ENCODE measurements around the gene VCP. TPM values are rescaled to one million over a fixed set of nuclear protein-coding genes. Genes with fewer than 3 reads are reported as not detected.
A peak's percentile ranks its signal among the peaks of the same experiment; 100 is the strongest.

VCP gene
- total RNA-seq (178 and 201 TPM in 2 replicates), polyA plus RNA-seq (93.0 and 118 TPM in 2 replicates), polyA minus RNA-seq (297 and 320 TPM in 2 replicates)
- 177 TPM for total RNA-seq (2013)

DNA sequence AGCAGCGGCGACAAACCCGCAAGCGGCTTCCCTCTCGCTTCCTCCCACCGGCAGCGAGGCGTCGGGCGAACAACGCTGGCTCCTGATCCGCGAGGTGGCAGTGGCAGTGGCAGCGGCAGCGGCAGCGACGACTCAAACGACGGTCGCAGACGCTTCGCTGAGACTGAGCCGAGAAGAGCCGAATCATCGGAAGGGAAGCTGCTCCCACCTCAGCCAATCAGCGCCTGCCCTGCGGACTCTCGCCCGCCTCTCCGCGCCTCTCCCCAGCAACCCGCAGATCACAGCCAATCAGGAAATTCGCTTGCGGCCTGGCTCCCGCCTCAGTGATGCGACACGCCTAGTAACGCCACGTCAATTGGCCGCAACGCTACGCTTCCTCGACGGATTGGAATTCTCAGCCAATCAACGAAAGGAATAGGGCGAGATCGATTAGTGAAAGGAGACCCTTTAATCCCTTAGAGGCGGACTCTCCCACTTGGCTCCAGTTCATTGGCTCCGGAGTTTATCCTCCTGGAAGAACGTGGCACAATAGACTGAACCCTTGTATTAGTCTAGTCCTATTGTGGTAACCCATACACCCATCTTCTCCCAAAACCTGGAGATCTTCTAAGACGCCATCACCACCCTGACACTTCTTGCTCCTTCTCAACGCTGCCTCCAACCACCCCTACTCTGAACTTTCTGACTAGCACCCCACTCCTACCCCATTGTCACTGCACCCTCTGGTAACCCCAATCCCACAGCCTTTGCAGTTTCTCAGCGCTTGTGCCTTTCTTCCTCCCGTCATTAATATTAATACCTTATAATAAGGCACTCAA, at the start of gene VCP:
Gene VCP, minus strand, starts transcription at position 165 of the 818 bp plus-strand sequence. CDS start 272 bp downstream, outside the sequence.
- ChIA-PET CTCF (interaction anchor here (0.6 to 4.1 kb wide), 8 partner anchors 7 to 624 kb away, joined by 3 to 20 read pairs (median 6); partner anchors contain the start of genes FANCG and PIGO), POLR2A (interaction anchor here (0.7 to 2.3 kb wide), 10 partner anchors 8 to 547 kb away, joined by 3 to 14 read pairs (median 4); partner anchors contain the start of genes ATOSB, DNAJB5, FANCG and PIGO)
- ATAC-seq (ENCODE audit: low read depth) (peak; percentile 85), DNase-seq (peak; percentile 98)
- Histone ChIP-seq H3K36me3 (replicated peaks in 1 of 2; ENCODE audit: control extremely low read depth in 1 of 2, control insufficient read depth in 1 of 2, extremely low read depth in 1 of 2, insufficient read depth in 2 of 2, low read length in 1 of 2) (peaks cover 1 to 36% of the 10 kb centered on the region in 2 experiments), H2AFZ (ENCODE audit: insufficient read depth, low read depth, low read length, poor library complexity, severe bottlenecking) (peak within 1 kb of the TSS; percentile 78), H3K27ac (ENCODE audit: low read length in 2 of 2) (peak within 1 kb of the TSS; percentile 84 to 97), H4K20me1 (ENCODE audit: control insufficient read depth, insufficient read depth, low read length, poor library complexity, severe bottlenecking) (peaks cover 47% of the 10 kb centered on the region), H3K79me2 (ENCODE audit: control insufficient read depth, insufficient read depth, low read length) (peaks cover 72% of the 10 kb centered on the region), H3K4me2 (replicated peaks; ENCODE audit: low read depth, low read length, poor library complexity, severe bottlenecking) (peak within 1 kb of the TSS; percentile 87), H3K4me3 (ENCODE audit: control extremely low read depth in 1 of 5, extremely low read depth in 1 of 5, insufficient read depth in 1 of 5, low read depth in 2 of 5, low read length in 4 of 5) (peak within 1 kb of the TSS; percentile 73 to 96 (median 86)), H3K27me3 (replicated peaks in 1 of 4; ENCODE audit: control extremely low read depth in 1 of 4, control insufficient read depth in 3 of 4, insufficient read depth in 4 of 4, low read length in 3 of 4) (no peaks in the 10 kb centered on the region), H3K9me3 (ENCODE audit: control extremely low read depth in 1 of 3, control insufficient read depth in 2 of 3, insufficient read depth in 1 of 3, low read length in 2 of 3) (no peaks in the 10 kb centered on the region), H3K9ac (ENCODE audit: low read length) (peak within 1 kb of the TSS; percentile 96), H3K4me1 (ENCODE audit: control insufficient read depth in 2 of 2, insufficient read depth in 2 of 2, low read length in 2 of 2) (peaks cover 39 to 41% of the 10 kb centered on the region in 2 donors)
- intact Hi-C loops (cut with micrococcal nuclease), result loop anchor here (1.0 to 10.0 kb wide), 7 partner anchors 8 to 662 kb away; partner anchors contain the start of genes CREB3, DNAJB5, PIGO and TLN1
- TF ChIP-seq EZH2 (IDR thresholded peaks at IDR 0.05; ENCODE audit: borderline replicate concordance, insufficient read depth, low read depth, low read length, poor library complexity, severe bottlenecking), result no peak
- TF ChIP-seq, protein P1, sequence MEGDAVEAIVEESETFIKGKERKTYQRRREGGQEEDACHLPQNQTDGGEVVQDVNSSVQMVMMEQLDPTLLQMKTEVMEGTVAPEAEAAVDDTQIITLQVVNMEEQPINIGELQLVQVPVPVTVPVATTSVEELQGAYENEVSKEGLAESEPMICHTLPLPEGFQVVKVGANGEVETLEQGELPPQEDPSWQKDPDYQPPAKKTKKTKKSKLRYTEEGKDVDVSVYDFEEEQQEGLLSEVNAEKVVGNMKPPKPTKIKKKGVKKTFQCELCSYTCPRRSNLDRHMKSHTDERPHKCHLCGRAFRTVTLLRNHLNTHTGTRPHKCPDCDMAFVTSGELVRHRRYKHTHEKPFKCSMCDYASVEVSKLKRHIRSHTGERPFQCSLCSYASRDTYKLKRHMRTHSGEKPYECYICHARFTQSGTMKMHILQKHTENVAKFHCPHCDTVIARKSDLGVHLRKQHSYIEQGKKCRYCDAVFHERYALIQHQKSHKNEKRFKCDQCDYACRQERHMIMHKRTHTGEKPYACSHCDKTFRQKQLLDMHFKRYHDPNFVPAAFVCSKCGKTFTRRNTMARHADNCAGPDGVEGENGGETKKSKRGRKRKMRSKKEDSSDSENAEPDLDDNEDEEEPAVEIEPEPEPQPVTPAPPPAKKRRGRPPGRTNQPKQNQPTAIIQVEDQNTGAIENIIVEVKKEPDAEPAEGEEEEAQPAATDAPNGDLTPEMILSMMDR (IDR thresholded peaks at IDR 0.05), result no peak
- peak within 1 kb of the TSS; percentile 90 for H3K27ac Mint-ChIP-seq
- peaks cover 43% of the 10 kb centered on the region for H3K4me1 Mint-ChIP-seq
- WGBS (ENCODE audit: insufficient coverage), result 6% methylated on average over 52 of the region's 54 CpGs
- no peaks in the 10 kb centered on the region for H3K27me3 Mint-ChIP-seq
- peak within 1 kb of the TSS; percentile 89 for H3K4me3 Mint-ChIP-seq
- H3K9me3 Mint-ChIP-seq (ENCODE audit: insufficient read depth), result no peaks in the 10 kb centered on the region
